ENCODE measurements around the gene FITM1.

FITM1 gene

GRCh38 chr14:24160850-24161804, 30.7 kb downstream of the FITM1 start, which contains the start of gene IRF9:
TSS of gene IRF9 (plus strand) at chr14:24161265. CDS start at chr14:24162145, 880 bp downstream.
- peak; percentile 96 for DNase-seq (ENCODE audit: low spot score)

DNA sequence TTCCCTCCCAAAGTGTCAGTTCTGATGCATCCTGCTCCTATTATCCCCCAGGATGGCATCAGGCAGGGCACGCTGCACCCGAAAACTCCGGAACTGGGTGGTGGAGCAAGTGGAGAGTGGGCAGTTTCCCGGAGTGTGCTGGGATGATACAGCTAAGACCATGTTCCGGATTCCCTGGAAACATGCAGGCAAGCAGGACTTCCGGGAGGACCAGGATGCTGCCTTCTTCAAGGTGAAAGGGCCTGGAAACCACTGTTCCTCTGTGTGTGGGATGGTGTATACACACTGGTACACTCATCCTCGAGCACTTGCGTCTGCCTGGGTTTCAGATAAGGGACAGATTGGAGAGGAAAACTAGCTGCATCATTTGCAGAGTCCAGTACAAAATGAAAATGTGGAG, 31.6 kb downstream of the FITM1 start:
- peak; percentile 57 for DNase-seq (ENCODE audit: low spot score)

DNA sequence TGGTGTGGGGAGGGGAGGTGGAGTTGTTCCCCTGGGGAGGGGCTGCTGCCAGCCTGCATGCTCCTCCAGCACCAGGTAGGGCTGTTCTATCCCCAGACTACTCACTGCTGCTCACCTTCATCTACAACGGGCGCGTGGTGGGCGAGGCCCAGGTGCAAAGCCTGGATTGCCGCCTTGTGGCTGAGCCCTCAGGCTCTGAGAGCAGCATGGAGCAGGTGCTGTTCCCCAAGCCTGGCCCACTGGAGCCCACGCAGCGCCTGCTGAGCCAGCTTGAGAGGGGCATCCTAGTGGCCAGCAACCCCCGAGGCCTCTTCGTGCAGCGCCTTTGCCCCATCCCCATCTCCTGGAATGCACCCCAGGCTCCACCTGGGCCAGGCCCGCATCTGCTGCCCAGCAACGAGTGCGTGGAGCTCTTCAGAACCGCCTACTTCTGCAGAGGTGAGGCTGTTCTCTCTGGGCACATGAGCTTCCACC, 34.1 kb downstream of the FITM1 start:
- no peak for DNase-seq (ENCODE audit: low spot score)

- DNase-seq (ENCODE audit: low spot score), result no peak
Measured at GRCh38 chr14:24165785-24166184, 35.3 kb downstream of the FITM1 start.

DNA sequence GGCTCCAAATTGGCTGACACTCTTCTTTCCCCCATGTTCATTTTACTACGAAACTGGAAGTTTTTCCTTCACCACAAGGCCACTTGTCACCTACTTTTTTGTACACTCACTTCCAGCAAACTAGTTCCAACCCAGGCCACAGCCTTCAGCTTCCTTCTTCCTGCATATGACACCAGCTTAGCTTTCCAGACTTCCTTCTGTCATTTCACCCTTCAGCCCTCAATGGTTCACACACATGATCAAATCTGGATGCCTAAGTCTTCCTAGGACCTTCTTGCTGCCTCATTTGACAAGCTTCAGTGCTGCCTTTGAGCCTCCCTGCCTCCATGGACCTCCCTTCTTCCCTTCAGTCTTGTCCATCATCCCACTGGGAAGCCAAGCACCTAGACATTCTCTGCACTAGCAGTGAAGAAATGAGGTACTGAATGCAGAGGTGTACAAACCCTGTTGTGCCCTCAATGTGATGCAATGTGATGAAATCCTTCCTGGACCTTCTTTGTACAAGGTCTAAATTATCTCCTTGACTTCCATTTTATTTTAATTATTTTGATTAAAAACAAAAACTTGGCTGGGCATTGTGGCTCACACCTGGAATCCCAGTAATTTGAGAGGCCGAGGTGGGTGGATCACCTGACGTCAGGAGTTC, 37.1 kb downstream of the FITM1 start:
- DNase-seq (ENCODE audit: low spot score), result no peak

GRCh38 chr14:24171422-24172260, 41.2 kb downstream of the FITM1 start, which contains the start of gene REC8:
TSS of gene REC8 (plus strand) at chr14:24172080. CDS start at chr14:24172553, 473 bp downstream.
- DNase-seq (ENCODE audit: low spot score), result no peak

- no peak for DNase-seq (ENCODE audit: low spot score)
Measured at GRCh38 chr14:24172261-24172860, 41.9 kb downstream of the FITM1 start.

GRCh38 chr14:24172871-24173281, 42.4 kb downstream of the FITM1 start:
- DNase-seq (ENCODE audit: low spot score), result no peak

GRCh38 chr14:24176599-24176998, 46.1 kb downstream of the FITM1 start:
- DNase-seq (ENCODE audit: low spot score), result no peak

- no peak for DNase-seq (ENCODE audit: low spot score)
Measured at GRCh38 chr14:24177041-24177825, 46.8 kb downstream of the FITM1 start.

- no peak for DNase-seq (ENCODE audit: low spot score)
Measured at GRCh38 chr14:24177891-24178290, 47.4 kb downstream of the FITM1 start.

DNA sequence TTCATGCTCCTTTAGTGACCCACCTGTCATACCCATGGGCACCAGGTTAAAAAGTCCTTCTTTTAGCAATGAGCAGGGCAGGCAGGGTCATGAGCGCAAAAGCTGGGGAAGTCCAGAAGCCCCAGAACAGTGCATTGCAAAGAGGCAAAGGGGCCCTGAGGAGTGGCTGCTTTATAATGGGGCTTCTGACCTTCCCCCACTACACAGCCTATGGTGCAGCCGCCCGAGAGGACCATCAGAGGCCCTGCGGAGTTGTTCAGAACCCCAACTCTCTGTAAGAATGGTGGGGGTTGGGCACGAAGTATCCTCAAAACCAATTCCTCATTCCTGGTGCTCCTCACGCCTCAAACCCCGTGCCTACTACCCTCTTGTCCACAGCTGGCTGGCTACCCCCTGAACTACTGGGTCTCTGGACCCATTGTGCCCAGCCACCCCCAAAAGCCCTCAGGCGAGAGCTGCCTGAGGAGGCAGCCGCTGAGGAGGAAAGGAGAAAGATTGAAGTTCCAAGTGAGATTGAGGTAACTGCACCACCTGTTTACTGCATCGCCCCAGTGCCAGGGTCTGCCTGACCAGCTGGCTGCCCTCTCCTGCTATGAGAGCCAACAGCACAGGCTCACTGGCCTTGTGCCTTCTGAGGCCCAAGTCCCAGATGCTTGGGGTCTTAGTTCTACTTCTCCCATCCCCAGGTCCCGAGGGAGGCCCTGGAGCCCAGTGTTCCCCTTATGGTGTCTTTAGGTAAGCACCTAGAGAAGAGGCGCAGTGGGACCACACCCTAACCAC, 48.1 kb downstream of the FITM1 start:
- no peak for DNase-seq (ENCODE audit: low spot score)

GRCh38 chr14:24179294-24179960, 49.0 kb downstream of the FITM1 start:
- DNase-seq (ENCODE audit: low spot score), result no peak

DNA sequence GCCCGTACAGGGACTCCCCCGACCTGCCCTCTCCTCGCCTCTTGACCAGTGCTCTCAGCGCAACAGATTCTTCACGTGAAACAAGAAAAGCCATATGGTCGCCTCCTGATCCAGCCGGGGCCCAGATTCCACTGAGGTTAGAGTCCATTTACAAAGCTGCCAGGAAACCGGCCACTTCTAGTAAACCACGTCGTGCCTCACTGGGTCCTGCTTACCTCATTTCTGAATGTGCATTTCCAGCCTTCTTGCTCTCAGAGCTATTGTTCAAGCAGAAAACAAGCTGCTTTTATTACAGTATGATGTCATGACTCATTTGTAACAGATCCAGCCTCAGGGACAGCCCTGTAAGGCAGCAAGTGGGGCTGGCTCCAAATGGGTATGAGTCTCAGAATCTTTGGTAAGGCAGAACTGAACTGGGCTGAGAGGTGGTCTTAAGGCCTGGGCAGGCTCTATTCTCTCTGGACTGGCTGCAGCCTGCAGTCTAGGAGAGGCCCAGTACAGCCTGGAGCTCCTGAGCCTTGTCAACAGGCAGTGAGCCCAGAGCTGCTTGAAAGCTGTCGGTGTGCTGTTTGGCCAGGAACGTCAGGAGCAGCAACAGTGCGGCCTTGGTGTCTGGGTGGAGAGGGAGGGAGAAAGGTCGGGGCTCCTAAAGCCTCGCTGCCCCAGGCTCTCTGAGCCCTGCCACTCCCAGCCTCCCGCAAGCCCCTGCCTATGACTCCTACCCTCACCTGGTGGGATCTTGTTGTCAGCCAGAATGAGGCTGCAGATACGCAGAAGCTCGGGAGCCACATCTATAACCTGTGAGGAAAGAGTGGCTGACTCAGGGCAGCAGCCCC, 49.7 kb downstream of the FITM1 start:
- DNase-seq (ENCODE audit: low spot score), result peak; percentile 69

DNA sequence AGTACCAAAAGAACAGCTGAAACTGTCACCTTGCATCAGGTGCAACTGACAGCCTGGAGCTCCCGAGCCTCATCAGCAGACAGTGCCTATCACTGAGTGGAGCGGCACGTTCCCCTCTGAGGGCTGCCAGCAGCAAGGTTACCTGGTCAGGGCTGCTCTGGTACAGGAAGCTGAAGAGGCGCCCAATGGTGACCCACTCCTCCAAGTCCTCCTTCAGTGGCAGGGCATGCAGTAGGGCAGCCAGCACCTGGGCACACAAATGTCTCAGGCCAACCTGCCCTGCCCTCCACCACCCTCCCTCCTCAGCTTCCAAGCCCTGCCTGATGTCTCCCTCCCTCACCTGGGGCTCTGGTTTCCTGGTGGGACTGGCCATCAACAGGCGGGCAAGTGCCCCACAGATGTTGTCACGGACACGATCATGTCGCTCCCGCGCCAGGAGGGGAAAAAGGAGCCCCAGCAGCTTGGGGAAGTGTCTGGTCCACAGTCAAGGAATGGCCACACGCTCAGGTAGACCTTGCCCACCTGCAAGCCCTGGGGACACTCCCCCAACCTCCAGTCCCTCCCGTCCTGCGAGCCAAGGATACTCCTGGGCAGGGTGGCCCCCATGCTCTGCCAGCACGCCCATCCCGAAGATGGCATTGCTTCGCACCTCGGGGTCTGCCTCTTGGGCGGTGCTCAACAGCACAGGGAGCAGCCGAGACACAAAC, 51.1 kb downstream of the FITM1 start:
- DNase-seq (ENCODE audit: low spot score), result no peak

Data from AG08396 (cell line).